HTERT RPE-1 (cell line): Measurements from ENCODE around the gene TYMP.

ENCODE experiments used
- in situ Hi-C: fragments of 300-500 bp; cut with MboI; formaldehyde crosslinking; loops from 4 replicates; pipeline ENCODE4 v1.14.3; 2020; ENCODE audit warnings: low sequenced_read_pairs

TYMP gene

DNA sequence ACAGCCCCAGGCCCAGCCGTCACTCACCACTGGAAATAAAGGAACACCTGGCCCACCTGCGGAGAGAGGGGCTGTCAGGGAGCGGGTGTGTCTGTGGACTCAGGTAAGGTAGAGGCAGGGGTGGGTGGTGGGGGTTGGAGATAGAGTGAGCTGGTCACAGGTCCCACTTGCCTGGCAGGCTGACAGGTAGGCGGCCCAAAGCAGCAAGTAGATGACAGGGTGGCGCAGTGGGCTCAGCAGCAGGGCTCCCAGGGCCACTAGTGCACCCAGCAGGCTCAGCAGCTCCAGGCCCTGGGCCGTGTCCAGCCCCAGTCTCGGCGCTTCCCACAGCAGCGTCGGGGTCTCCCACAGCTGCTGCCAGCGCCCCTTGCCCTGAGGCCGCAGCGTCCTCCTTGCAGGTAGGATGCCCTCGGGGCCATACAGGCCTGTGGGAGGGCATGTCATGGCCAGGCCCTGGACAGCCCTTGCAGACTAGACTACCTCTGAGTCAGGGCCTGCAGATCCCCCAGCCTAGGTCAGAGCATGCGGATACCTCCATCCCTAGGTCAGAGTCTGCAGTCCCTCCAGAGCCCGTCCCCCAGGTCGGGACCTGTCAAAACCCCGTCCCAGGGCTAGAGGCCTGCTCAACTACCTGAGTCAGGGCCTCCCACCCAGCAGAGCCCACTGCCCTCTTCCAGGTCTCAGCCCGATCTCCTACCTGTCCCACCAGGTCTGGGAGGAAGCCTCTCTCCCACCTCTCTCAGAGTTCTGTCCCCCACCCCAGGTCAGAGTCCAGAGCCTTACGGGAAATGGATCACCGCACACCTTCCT is 23.0 kb downstream of the TYMP start:
- in situ Hi-C loops: no loop called here

DNA sequence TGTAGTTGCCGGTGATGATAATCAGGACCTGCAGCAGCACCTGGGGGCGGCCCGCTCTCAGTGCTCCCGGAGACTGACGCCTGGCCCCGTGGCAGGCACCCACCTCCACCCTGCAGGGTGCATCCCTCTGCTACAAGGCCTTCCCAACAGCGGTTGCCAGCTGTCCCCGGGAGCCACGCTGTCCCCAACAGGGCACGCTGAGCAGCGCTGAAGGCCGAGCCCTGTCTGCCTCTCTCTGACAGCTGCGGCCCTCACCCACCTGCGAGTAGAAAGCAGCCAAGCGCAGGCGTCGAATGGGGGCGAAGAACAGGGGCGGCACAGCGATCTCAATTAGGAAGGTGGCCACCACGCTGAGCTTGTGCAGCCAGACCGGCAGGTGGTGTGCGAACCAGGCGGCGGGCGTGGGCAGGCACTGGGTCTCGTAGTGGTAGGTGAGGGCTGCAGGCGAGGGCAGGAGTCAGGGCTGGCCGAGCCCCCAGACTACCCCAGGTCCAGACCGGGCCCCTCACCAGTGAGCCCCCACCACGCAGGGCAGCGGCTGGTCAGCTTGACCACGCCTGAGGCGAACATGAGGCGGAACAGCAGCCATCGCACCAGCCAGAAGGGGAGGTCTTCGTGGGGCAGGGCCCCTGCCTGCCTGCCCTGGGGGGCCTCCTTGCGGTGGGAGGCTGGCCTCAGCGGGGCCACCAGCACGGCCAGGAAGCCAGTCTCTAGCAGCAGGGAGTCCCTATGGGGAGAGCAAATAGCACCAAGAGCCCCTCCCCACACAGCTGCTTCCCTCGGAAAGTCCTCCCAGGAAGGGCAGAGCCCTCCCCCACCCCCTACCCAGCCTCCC is 23.8 kb downstream of the TYMP start:
- in situ Hi-C loops: no loop called here

DNA sequence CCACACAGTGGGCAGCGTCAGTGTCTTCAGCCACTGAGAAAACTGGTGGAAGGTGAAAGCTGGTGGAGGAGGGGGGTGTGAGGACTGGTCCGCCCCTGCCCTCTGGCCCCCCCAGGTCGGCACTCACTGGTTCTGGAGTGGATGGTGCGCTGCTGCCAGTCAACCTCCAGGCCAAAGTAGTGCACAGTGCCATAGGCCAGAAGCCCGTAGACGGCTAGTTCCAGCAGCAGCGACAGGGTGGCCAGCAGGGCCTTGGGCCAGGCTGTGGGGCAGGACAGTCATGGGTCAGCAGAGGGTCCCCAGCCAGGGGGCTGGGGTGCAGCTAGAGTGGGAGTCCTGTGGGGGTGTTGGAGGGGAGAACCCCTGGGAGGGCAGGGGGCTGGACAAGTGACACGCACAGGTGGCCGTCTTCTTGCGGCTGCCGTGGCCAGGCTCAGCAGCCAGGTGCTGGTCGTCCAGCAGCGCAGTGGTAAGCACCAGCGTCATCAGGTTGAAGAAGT is 24.5 kb downstream of the TYMP start:
- in situ Hi-C loops: no loop called here

DNA sequence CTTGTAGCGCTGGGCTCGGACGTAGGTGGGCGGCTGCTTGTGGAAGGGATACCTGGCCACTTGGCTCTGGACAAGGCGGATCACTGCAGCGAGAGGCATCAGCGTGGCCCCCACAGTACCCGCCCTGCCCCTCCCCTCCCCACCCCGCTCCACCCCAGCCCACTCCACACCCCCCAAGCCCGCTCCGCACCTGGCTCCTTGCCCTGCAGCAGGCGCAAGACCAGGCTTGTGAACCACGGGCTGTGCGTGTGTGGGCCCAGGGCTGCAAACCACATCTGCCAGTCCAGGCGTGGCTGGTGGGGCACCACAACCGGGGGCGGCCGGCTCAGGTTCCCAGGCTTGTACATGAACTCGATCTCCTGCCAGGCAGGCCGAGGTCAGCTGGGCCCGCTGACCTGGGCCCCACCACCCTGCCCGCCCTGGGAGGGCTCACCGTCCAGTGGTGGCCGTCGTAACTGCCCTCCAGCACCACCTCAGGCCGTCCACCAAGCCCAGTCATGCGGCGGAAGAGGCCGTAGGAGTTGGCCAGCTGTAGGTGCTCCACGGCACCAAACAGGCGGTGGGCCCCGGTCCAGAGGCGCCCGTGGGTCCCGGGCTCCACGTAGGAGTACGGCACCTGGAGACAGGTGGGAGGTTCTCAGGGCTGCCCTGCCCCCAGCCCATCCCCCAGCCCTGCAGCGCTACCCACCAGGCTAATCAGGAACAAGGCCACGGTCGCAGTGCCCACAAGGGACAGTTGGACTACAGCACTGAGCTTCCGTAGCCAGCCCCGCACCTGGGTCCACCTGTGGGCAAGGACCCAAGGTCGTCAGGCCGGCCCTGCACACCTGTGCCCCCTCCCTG is 25.2 kb downstream of the TYMP start:
- in situ Hi-C loops: no loop called here

DNA sequence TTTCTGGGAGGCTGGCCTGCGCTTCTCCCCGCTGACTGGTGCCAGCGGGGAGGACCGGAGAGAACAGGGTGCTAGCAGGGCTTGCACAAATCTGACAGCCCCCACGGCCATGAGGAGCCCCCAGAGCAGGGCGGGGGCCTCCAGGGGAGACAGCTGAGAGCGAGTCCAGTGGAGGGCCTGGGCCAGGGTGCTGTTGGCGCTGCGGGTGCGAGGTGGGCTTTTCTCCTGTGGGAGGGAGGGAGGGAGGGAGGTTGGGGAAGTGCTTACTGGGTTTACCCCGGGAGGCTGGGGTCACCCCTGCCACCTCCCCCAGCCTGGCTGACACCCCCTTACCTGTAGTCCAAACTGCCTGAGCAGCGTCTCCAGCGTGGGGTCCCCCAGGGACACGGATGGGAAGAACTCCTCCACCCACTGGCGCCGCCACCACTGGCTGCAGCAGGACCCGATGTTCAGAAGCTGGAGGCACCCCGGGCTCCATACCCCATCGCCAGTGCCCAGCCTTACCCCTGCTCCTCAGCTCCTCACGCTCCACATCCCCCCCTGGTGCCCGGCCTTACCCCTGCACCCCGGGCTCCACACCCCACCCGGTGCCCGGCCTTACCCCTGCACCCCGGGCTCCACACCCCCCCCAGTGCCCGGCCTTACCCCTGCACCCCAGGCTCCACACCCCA is 26.2 kb downstream of the TYMP start:
- in situ Hi-C loops: no loop called here

DNA sequence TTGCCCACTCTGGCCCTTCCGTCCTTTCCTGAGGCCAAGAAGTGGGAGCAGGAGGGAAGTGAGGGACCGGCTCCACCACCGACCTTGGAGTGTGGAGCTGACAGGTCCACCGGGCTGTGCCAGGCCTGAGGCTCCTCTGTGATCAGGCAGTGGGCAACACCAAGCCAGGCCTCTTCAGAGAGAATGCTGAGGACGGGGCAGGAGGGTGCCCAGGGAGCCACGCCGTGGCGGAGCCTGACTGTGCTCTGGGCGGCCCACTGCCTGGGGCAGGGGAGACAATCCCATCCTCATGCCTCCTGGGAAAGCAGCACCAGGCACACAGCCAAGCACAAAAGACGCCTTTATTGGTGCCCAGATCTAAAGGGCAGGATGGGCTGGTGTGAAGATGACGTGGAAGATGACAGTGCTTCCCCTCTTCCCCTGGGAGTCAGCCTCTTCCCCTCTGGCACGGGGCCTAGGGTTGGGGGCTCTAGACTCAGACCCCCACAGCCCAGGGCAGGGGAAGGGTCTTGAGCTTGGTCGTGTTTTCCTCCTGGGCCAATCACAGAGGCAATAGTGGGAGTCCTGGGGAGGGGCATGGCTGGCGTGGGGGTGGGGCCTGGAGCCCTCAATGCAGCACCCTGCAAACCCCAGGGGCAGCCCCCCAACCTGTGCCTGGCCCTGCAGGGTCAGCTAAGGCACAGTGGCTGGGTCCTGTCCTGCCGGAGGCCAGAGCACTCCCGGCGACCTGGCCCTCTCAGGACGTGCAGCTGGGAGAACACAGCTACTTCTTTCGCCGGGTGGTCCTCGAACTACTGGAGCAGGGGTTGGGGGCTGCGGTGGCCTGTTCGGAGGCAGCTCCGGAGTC is 27.0 kb downstream of the TYMP start:
- in situ Hi-C loops: no loop called here

DNA sequence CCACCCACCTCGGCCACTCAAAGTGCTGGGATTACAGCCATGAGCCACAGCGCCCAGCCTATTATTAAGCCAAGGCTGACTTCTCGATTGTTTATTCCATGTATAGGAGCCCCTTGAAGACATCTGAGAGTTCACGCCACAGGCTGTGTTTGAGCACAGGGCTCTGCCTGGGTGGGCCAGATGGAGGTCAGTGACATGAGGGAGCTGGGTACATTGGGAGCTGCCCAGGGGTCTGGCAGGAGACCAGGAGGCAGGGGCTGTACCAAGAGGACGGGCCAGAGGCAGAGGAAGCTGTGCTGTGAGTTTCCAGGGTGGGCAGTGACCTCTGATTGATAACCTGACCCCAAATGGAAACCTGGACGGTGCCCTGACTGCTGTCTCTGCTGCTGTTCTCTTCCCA is 27.7 kb downstream of the TYMP start:
- in situ Hi-C loops: no loop called here

DNA sequence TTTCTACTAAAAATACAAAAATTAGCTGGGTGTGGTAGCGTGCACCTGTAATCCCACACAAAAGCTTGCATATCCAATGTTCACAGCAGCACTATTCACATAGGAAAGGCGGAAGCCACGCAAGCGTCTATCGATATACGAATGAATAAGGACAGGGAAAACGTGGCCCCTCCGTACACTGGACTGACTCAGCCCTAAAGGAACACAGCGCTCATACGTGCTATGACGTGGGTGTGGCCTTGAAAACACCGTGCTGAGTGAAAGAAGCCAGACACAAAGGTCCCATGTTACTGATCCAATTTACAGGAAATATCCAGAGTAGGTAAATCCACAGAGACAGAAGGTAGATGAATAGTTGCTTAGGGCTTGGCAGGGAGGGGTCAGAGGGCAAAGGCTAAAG is 29.4 kb downstream of the TYMP start:
- in situ Hi-C loops: no loop called here

DNA sequence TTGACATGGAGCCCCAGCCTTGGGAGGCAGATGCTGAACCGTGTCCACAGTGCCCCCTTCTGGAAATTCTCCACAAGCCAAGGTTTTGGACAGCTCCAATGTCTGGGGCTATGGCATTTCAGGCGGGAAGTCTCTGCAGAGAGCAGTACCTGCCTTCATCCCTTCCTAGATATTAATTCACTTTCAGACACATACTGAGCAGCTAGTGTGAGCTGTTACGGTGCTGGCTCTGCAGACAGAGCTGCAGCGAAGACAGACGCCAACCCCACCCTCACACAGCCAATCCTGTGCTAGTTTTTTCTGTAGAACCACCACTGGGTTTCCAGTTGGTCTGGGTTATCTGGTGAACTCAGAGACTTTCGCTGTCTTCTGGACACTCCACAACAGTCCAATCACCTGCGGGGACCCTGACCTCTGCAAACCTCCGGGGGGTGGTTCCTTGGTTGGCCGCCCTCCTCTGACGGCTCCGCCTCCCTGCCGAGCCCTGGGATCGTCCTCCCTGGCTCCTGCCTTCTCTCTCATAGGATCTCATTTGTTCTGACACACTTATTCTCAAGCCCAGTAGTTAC is 31.4 kb downstream of the TYMP start:
- in situ Hi-C loops: no loop called here

DNA sequence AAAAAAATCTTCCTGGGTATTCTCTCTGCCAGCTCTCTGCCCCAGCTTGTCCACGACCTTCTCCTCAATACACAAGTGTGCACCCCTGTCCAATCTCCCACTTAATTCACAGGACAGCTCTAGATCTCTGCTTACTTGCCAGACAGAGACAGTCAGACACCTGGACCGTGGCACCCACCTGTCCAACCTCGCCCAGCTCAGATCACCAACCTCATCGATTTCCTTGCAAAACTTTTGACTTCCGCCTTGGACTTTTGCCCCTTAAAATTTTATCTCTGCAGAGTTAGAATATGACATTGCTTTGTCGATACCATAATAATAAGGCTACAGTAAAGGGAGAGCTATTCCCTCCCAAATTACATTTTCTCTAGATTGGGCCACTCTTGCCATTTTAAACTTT is 32.7 kb downstream of the TYMP start:
- in situ Hi-C loops: no loop called here

DNA sequence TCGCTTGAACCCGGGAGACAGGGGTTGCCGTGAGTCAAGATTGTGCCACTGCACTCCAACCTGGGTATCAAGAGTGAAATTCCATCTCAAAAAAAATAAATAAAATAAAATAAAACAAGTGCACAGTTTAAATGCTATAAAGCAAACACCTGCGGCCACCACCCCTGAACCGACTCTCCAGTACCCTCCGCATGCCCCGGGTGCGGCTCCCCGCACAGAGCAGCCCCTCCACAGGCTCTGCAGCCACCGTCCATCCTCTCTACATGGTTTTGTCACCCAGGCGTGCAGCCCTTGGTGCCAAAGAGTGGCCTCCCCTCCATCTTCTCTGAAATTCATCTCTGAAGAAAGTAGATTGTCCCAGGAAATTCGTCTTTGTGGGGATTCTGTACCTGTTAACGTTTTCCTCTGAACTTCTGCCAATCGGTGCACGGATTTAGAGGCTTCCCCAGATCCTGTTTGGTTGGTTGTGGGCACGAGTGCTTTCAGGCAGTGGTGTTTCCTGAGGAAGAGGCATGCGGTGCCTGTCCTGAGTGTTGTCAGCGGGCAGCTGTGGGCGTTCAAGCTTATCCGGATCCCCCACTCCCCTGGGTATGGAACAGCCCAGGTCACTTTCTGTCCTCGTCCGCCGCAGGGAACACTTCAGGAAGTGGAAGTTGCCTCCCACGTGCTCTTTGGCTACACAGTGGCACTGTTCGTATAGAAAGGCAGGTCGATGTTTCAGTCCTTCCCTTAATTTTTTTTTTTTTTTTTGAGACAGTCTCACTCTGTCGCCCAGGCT is 39.1 kb downstream of the TYMP start:
- in situ Hi-C loops: no loop called here

DNA sequence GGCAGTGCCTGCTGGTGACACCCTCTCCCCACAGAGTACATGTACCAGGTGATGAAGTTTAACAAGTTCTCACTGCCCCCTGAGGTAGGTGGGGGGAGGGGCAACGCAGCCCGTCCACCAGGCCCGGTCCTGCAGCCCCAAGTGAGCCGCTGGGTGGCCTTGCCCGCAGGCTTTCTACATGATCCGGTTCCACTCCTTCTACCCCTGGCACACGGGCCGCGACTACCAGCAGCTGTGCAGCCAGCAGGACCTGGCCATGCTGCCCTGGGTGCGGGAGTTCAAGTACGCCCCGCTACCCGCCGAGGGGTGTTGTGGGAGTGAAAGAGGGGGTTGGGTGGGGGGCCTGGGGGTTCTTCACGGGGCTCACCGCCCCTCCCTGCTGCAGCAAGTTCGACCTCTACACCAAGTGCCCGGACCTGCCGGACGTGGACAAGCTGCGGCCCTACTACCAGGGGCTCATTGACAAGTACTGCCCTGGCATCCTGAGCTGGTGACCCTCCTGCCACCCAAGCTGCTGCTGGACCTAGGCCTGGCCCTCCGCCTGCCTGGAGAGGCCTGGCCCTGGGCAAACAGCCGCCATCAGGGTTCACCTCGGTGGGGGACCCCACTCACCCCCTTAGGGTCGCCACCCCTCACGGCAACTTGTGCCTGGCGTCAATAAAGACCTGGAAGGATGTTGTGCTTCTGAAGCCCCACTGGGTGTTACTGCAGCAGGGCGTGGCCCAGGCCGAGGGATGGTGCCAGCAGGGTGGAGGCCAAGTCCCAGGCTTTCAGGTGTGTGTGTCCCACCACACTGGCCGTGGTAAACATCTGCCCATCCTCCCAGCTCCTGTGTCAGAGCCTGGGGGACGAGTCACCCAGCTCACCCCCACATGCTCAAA is 40.2 kb downstream of the TYMP start:
- in situ Hi-C loops: no loop called here

DNA sequence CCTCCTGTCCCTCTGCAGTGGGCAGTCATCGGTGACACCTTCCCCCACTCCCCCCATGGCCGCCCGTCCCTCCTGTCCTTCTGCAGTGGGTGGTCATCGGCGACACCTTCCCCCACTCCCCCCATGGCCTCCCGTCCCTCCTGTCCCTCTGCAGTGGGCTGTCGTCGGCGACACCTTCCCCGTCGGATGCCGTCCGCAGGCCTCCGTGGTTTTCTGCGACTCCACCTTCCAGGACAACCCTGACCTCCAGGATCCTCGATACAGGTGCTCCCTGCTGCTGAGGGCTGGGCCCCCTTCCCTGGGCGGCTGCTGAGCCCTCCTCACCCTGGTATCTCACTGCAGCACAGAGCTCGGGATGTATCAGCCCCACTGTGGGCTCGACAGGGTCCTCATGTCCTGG is 40.9 kb downstream of the TYMP start:
- in situ Hi-C loops: no loop called here

DNA sequence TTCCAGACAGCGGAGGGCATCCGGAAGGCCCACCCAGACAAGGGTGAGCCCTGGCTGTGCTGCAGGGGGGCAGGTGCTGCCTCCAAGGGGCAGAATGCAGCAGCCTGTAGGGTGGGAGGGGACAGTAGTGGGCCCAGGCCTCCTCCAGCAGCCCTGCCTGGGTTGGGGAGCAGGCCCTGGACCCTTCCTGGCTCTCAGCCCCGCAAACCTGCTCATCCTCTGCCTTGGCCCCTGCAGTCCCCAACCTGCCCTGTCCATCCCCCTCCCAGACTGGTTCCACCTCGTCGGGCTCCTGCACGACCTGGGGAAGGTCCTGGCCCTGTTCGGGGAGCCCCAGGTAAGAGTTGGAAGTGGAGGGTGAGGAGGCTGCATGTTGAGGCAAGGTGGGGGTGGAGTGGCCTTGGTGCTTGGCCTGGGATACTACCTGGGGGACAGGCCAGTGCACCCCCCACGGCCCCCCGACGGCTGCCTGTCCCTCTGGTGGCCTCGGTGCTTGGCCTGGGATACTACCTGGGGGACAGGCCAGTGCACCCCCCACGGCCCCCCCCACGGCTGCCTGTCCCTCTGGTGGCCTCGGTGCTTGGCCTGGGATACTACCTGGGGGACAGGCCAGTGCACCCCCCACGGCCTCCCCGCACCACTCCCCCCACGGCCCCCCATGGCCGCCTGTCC is 41.7 kb downstream of the TYMP start:
- in situ Hi-C loops: no loop called here

DNA sequence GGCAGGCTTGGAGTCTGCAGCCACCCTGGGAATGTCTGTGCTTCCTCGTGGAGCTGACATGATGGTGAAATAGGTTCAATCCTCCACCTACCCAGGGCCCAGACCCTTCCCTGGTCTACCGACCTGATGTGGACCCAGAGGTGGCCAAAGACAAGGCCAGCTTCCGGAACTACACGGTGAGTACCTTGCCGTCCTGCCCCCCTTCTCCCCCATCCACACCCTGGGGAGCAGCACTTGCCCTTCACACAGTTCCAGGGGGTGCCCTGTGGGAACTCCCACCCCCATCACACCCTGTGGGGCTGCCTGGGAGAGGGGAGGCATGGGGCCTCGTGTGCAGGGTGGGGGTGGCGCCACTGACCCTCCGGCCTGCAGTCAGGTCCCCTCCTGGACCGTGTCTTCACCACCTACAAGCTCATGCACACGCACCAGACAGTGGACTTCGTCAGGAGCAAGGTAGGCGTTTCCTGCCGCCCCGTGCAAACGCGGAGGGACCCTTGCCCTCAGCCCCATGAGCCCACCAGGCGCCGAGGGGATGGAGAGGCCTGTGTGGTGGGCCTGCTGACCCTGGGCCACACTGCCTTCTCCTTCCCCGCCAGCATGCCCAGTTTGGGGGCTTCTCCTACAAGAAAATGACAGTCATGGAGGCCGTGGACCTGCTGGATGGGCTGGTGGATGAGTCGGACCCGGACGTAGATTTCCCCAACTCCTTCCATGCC is 42.4 kb downstream of the TYMP start:
- in situ Hi-C loops: no loop called here

DNA sequence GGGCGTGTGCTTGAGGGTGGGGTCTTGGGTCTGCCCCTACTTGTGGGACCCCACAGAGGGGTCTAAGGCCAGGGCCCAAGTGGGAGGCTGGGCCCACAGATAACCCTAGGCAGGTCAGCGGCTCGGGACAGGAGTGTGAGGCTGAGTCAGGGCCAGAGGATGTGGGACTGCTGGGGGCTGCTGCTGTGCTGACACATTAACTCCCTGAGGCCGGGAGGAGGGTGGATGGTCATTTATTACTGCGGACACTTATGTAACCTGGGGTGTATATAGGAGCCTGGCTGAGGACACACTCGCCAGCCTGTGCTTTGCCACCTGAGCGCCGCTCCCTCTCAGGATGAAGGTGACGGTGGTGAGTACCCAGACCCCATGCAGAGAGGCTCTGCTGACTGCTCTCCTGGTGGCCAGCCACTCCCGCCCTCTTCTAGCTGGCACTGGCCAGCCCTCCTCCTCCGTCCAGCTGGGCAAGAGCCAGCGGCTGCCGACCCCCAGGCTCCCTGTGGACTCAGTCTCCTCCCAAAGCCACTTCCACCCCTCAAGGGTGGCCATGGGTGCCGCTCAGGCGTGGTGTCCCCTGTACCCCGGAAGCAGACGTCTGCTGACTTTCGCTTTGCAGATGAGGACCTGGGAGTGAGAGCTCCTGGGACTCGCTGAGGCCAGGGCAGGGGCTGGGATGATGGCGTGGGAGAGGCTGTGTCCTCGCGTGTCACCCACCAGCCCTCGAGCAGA is 43.1 kb downstream of the TYMP start, which contains the start of gene MIOX:
MIOX (plus strand) TSS at position 299 of the 729 bp plus-strand sequence; CDS start at position 338, 39 bp downstream.
- in situ Hi-C loops: no loop called here
